Measurements from ENCODE around the gene UBE2E2. TPM values are rescaled to one million over a fixed set of nuclear protein-coding genes. Genes with fewer than 3 reads are reported as not detected.

The UBE2E2 gene
- total RNA-seq, 1 experiment from 2014 or later: 38.6 TPM

DNA sequence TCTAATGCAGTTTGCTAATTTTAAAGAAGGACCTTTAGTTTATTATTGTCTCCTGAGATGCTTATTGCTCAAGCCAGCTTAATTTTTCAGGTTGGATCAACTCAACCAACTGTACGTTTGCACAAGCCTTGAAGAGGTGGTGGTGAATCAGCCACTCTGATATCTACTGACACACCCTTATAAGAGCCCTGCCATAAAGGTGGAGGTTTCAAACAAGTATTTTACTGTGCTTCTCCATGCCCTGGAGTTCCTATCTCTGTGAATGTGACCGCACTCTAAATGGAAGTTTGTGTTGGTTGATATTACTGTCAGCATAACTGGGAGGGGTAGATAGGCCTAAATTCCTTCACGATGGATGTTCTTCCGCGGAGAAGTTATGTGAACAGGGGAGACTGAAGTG, 305.3 kb downstream of the UBE2E2 start:
- Mint-ChIP-seq H3K27me3 (ENCODE audit: low read depth) (no peaks in the 10 kb centered on the region), H3K27ac (no peak overlapping the region), H3K4me1 (peaks cover 0 to 3% of the 10 kb centered on the region in 2 experiments; a peak in 1 of 4 replicates), H3K9me3 (no peaks in the 10 kb centered on the region), H3K4me3 (no peak overlapping the region), H3K36me3 (ENCODE audit: insufficient read depth in 1 of 3, low read depth in 3 of 3) (no peaks in the 10 kb centered on the region)
- Histone ChIP-seq H2BK15ac (ENCODE audit: low read depth, low read length) (no peak overlapping the region), H3K27me3 (ENCODE audit: insufficient read depth, low read length) (no peaks in the 10 kb centered on the region), H3K9ac (ENCODE audit: extremely low read depth, insufficient read length, low read length) (no peak overlapping the region), H3K4me1 (ENCODE audit: insufficient read depth, low read length) (no peaks in the 10 kb centered on the region), H3K14ac (ENCODE audit: insufficient read depth, low read length) (no peak overlapping the region), H4K8ac (replicated peaks; ENCODE audit: insufficient read length, low read depth, low read length) (no peak overlapping the region), H2AK5ac (ENCODE audit: insufficient read length, low read length) (no peak overlapping the region), H4K91ac (ENCODE audit: insufficient read length, low read depth, low read length) (no peak overlapping the region), H3K23me2 (ENCODE audit: insufficient read length, low read depth, low read length, poor library complexity, severe bottlenecking) (no peaks in the 10 kb centered on the region), H3K4ac (ENCODE audit: low read depth, low read length) (no peak overlapping the region), H3K18ac (ENCODE audit: insufficient read length, low read depth, low read length) (no peak overlapping the region), H4K20me1 (ENCODE audit: control insufficient read depth, insufficient read depth, insufficient read length) (no peaks in the 10 kb centered on the region), H3K79me1 (ENCODE audit: insufficient read depth, low read depth, low read length, poor library complexity, severe bottlenecking) (no peaks in the 10 kb centered on the region), H3K56ac (ENCODE audit: insufficient read length, low read depth, low read length) (no peak overlapping the region), H3K79me2 (ENCODE audit: insufficient read depth, low read length) (no peaks in the 10 kb centered on the region), H2BK12ac (ENCODE audit: insufficient read length, low read depth, low read length) (no peak overlapping the region), H3T11ph (ENCODE audit: low read length) (no peak overlapping the region), H2BK20ac (ENCODE audit: low read depth, low read length, poor library complexity, severe bottlenecking) (no peak overlapping the region), H2BK120ac (ENCODE audit: low read depth, low read length, poor library complexity, severe bottlenecking) (no peak overlapping the region), H3K9me3 (ENCODE audit: control insufficient read depth, low read depth, low read length) (no peaks in the 10 kb centered on the region), H3K27ac (ENCODE audit: insufficient read length, low read depth, low read length) (no peak overlapping the region), H3K4me2 (ENCODE audit: insufficient read depth, insufficient read length, low read length) (no peak overlapping the region), H2AFZ (ENCODE audit: low read length) (no peak overlapping the region), H4K5ac (ENCODE audit: insufficient read length, low read depth, low read length) (no peak overlapping the region), H2BK5ac (ENCODE audit: insufficient read length, low read length) (no peak overlapping the region), H3K23ac (ENCODE audit: insufficient read length, low read depth, low read length) (no peak overlapping the region)
- TF ChIP-seq, protein P1, sequence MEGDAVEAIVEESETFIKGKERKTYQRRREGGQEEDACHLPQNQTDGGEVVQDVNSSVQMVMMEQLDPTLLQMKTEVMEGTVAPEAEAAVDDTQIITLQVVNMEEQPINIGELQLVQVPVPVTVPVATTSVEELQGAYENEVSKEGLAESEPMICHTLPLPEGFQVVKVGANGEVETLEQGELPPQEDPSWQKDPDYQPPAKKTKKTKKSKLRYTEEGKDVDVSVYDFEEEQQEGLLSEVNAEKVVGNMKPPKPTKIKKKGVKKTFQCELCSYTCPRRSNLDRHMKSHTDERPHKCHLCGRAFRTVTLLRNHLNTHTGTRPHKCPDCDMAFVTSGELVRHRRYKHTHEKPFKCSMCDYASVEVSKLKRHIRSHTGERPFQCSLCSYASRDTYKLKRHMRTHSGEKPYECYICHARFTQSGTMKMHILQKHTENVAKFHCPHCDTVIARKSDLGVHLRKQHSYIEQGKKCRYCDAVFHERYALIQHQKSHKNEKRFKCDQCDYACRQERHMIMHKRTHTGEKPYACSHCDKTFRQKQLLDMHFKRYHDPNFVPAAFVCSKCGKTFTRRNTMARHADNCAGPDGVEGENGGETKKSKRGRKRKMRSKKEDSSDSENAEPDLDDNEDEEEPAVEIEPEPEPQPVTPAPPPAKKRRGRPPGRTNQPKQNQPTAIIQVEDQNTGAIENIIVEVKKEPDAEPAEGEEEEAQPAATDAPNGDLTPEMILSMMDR (conservative IDR thresholded peaks at IDR 0.05): no peak
- no CpG with 5 or more reads among the region's 5 CpGs for WGBS (ENCODE audit: extremely low coverage, insufficient read length, low lambda C conversion rate)
- DNase-seq: no peak

Data from H9 (cell line).